Muscle of back (tissue), 11 donors: ENCODE data around the gene KCNMB2. TPM values are rescaled to one million over a fixed set of nuclear protein-coding genes. Genes with fewer than 3 reads are reported as not detected.

Experiments
- DNase-seq, 3 donors: peaks; one replicate each; pipeline versions ENCODE4 v3.0.0 to v3.0.0-alpha.2; 2013
- polyA plus RNA-seq, 10 donors: library from polyadenylated mRNA; unstranded; fragments of 120-200 nt; gene quantifications; one replicate each; pipeline ENCODE4 v1.2.1, GENCODE V29; 2013; ENCODE audit not compliant: insufficient read length in 10 of 10

The KCNMB2 gene
- polyA plus RNA-seq, 10 donors = 11.5 to 29.9 (median 16.9) TPM

GRCh38 chr3:178645503-178645902, 109.3 kb downstream of the KCNMB2 start:
- DNase-seq = no peak

DNA sequence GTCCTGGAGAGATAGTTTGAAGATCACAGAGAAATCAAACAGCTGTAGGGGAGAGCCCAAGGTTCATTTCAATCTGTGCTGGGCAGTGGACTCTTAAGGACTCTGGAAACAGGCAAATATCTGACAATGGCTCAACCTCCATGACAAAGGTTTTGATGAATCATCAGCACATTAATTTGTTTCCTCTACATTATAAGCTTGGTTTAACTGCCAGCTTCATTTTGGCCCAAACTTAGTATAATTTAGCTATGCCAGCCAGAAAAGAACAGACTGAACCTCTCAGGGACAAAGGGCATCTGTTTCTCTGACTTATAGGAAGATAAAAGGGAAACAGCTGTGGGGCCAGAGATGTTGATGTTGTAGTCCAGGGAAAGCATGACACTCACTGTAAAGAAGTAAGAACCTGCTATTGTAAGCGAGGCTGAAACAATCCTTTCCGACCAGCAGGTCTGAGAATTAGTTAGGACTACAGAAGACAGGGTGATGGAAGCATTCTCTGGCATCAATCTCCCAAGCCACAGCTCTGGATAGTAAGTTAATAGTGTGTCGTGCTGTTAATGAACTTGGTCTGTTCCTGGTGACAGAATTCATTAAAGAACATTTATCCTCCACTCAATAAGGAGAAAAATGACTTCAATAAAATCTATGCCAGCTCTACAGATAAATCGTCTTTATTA, 110.1 kb downstream of the KCNMB2 start:
- peak; percentile 29 to 63 (median 38) for DNase-seq

- no peak for DNase-seq
Observed at GRCh38 chr3:178655488-178655887, 119.3 kb downstream of the KCNMB2 start.

DNA sequence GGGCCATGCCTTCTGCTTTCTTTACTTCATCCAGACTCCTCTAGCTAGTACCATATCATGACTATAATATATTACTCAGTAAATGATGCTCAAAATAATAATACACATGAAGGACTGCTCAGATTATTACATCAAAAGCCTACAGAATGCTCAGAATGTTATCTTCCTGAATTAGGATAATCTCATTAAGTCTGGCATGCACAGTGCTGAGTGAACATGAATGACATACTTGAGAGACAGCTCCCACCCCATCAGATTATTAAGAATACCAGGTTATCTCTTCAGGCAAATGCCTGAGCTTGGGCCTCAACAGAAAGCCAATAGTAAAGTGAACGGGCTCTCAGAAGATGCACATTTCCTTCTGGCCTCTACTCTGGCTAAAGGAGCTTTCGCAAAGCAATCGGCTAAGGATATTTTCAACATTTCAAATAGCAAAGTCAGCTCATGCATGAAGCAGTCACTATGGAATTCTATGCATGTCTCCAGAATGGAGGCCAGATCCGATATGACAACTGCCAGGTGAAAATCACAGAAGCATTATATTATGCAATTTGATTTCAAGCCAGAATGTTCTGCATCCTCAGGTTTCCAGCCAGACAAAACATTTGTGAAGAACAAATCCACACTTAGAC, 122.6 kb downstream of the KCNMB2 start:
- peak in 1 of 3 donors; percentile 36 for DNase-seq

DNA sequence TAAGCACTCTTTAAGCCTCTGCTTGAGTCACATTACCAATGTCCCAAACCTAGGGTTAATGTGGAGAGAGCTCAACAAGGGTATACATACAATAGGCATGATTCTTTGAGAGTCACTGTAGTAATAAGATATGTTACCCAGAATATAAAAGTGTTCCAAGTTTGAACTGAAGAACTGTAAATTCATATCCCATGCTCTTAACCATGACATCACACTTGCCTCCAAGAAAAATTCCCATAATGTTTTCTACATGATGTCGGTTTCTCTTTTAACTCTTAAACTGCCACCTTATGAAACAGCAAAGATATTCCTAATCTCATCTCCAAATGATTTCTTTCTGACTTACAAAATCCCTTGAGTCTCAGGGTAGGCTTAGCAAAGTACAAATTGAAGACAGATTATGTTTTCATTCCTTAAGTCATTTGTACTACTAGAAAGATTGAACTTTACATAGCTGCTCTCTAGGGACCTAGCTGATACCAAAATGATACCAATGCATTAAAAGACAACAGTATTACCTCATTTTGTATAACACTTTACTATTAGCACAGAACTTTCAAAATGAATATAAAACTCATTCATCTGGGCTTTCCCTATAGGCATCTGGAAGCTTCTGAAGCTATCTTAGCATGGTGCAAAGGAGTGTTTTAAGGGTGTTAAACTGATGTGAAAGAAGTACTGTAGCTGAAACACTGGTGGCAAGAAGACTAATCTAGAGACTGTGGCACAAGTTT, 127.1 kb downstream of the KCNMB2 start:
- peak in 1 of 3 donors; percentile 46 for DNase-seq

- DNase-seq = no peak
Observed at GRCh38 chr3:178665747-178666146, 129.5 kb downstream of the KCNMB2 start.

- no peak for DNase-seq
Observed at GRCh38 chr3:178669022-178669601, 132.9 kb downstream of the KCNMB2 start.

GRCh38 chr3:178669758-178670157, 133.5 kb downstream of the KCNMB2 start:
- DNase-seq = no peak

DNA sequence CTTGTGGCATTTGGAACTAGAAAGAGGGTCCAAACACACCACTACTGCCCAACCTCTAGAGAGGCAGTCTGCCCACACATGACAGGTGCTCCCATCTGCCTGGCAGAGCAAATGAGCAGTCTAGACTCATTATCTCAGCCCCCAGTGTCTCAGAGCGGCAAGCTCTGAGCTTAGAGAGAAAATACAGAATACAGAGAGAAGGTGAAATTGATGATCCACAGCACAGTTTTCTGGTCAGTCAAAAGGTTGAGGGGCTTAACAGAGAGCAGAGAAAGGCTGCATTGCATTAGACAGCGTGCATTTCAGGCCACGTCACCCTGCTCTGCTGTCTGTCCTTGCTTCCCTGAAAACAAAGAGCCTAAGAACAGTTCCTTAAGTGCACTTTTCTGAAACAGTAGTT, 135.1 kb downstream of the KCNMB2 start:
- DNase-seq = no peak

DNA sequence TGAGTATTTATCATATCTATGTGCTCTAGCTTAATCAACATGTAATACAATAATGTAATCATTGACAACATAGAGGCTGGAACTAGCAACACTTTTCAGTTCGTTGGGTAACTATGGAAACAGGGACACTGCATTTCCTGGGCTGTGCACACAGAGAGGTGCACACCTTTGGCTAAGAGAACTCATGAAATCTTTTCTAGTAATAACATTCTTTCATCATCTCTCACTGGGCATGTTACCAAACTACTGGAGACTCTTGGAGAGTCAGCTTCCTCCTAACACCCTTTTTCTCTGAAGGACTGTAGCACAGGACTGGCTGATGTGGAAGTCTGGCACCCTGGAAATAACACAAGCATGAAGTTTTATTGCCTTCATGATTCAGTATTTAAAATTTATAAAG, 135.6 kb downstream of the KCNMB2 start:
- DNase-seq = no peak

GRCh38 chr3:178672275-178672674, 136.0 kb downstream of the KCNMB2 start:
- DNase-seq = no peak

DNA sequence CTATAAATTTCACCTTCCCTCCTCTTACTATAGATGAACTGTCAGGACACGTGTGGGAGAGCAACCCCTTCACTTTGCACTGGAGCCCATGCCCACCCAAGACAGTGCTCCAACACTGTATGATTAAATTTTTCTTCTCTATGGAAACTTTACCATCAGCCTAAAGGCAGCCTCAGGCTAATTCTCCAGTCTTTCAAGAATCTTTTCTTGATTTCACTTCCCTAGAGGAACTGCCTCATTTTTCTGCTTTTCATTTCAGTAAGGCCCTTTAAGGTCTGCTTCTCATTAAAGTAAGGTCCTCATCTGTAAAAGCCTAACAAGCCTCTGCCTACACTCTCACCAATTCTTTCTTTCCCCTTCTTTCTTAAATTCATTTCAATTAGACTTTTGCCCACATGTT, 137.3 kb downstream of the KCNMB2 start:
- no peak for DNase-seq

DNA sequence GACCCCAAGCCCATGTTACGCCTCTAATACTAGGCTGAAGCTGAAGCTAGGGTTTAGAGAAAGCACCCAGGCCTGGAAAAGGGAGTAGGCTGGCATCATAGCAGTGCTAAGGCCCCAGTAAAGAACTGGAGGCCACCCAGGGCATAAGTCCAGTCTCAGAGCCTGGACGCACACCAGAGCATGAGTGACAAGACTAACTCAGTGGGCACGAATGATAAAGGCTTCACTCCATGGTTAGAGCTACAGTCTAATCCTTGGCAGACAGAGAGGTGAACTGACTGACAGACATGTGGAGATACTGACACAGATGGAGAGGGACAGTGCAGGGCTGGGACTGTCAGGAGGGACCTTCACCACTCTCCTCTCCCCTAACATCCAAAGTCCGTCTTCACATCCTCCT, 139.8 kb downstream of the KCNMB2 start:
- no peak for DNase-seq

- no peak for DNase-seq
Observed at GRCh38 chr3:178676942-178677790, 140.9 kb downstream of the KCNMB2 start.

DNA sequence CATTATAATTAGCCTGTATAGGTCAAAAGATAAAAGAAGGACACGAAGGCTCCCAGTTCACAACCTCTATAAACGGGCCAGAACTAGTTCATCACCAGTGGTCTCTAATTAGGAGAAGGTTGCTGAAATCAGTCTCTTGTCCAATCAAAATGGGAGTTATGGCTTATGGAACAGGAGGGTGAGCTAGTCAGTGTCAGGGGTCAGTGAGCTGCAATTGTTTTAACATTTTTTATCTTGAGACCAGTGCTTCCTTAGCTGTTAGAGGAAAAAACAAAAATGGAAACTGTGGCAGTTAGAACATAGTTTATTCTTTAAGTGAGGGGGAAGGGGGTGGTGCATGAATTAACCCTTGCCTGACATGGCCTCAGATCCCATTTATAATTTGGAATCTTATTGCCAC, 141.7 kb downstream of the KCNMB2 start:
- DNase-seq = no peak

DNA sequence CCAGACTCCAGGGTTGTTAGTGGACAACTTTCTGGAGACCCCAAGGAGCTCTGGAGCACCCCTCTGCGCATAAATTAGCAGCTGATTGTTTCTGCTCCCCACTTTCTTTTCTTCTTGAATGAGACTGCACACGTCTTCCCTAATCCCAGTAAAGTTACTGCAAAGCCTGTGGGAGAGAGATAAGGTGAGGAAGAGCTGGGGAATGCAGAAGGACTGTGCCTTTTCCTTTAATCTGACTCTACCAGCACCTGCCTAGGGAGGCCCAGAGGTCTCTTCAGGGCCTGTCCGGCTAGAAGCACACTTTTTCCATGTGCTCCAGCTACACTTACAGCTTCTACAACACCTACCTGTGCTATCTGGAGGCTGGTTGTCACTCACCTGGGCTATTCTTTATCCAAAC, 143.8 kb downstream of the KCNMB2 start:
- DNase-seq = no peak

DNA sequence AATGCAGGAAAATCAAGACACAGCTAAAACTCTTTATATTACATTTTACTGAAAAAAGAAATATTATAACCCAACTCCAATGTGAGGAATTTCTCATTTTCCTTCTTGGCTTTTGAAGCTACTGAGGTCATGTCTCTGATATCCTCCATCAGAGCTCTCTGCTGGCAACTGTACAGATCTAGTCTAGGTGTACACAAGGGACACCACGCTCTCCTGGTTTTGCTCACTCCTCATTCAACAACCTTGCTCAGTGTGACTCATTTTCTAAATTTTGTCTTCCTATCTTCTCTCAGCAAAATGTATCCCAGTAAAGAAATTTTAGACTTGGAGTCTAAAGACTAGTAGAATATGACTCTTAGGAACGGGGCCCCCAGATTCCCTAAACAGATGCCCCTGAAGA, 144.3 kb downstream of the KCNMB2 start:
- DNase-seq = no peak

DNA sequence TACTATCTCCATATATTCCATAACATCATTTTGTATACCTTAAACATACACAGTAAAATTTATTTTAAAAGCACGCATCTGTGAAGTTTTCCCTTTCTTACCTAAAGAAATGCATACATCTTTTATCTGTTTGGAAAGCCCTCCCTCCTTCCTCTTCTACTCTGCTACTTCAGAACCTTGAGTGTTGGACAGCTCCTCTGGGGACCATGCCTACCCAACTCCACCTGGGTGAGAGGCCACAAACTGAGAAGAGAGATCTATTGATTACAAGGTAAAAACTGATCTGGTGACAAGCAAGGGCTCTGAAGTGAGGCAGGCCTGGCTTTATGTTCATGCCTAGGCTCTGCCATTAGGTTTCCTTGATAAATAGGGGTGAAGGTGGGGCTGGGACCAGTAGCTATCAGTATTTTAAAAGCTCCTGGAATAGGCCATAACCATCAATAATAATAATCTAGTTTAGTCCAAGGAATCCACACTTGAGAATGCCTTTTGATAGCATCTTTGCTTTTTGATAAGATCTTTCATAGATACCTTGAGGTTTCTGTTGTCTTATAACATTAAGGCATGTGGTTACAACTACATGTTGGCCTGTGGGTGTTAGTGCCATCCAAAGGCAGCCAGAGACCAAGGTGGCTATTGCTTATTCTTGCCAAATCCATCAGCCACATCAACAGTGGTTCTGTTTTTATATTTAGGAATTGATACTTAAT, 148.8 kb downstream of the KCNMB2 start:
- DNase-seq = no peak

DNA sequence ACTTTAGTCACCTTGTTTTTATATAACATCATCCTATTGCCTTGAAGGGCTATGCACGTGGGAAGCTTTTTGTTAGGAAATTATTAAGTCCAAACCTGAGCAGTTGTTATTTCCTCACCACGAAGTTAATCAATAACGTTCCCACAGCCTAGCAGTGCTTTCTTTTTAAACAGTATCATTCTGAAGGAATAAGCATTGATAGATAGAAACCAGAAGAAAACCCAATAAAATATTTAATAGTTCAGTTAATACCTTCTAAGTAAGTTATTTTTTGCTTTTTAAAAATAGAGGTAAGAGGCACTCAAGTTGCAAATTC, 149.3 kb downstream of the KCNMB2 start:
- no peak for DNase-seq

GRCh38 chr3:178686826-178687225, 150.6 kb downstream of the KCNMB2 start:
- DNase-seq = no peak

- DNase-seq = no peak
Observed at GRCh38 chr3:178690571-178690970, 154.3 kb downstream of the KCNMB2 start.
